Fibroblast of upper back skin (primary cell): Measurements from ENCODE around the gene SOX5.
"Not testable (repeated sequence)": the region's sequence is repeated elsewhere in the genome, so short reads cannot be mapped to it uniquely, and the experiment has no call there.

ENCODE experiments used
- DNase-seq: peaks from one replicate; pipeline ENCODE4 v3.0.0-alpha.2; 2013

SOX5 gene

GRCh38 chr12:23751641-23752040 is 197.8 kb downstream of the SOX5 start:
- DNase-seq: no peak

GRCh38 chr12:23750923-23751322 is 198.5 kb downstream of the SOX5 start:
- no peak for DNase-seq

- DNase-seq: no peak
Measured at GRCh38 chr12:23744696-23745095, 204.8 kb downstream of the SOX5 start.

GRCh38 chr12:23742574-23742973 is 206.9 kb downstream of the SOX5 start:
- no peak for DNase-seq

- no peak for DNase-seq
Measured at GRCh38 chr12:23731493-23731892, 218.0 kb downstream of the SOX5 start.

- no peak for DNase-seq
Measured at GRCh38 chr12:23731035-23731434, 218.4 kb downstream of the SOX5 start.

- no peak for DNase-seq
Measured at GRCh38 chr12:23729359-23729758, 220.1 kb downstream of the SOX5 start.

GRCh38 chr12:23726646-23727045 is 222.8 kb downstream of the SOX5 start:
- DNase-seq: no peak

GRCh38 chr12:23722655-23723054 is 226.8 kb downstream of the SOX5 start:
- no peak for DNase-seq

GRCh38 chr12:23721268-23721667 is 228.2 kb downstream of the SOX5 start:
- DNase-seq: no peak

- no peak for DNase-seq
Measured at GRCh38 chr12:23719493-23719892, 230.0 kb downstream of the SOX5 start.

GRCh38 chr12:23710361-23710760 is 239.1 kb downstream of the SOX5 start:
- not testable (repeated sequence) for DNase-seq

- no peak for DNase-seq
Measured at GRCh38 chr12:23708185-23708837, 241.2 kb downstream of the SOX5 start.

GRCh38 chr12:23707270-23707669 is 242.2 kb downstream of the SOX5 start:
- DNase-seq: no peak

- no peak for DNase-seq
Measured at GRCh38 chr12:23704992-23705943, 244.2 kb downstream of the SOX5 start.

GRCh38 chr12:23703051-23703450 is 246.4 kb downstream of the SOX5 start:
- no peak for DNase-seq

GRCh38 chr12:23699031-23699430 is 250.4 kb downstream of the SOX5 start:
- DNase-seq: no peak

GRCh38 chr12:23694920-23695319 is 254.6 kb downstream of the SOX5 start:
- no peak for DNase-seq

GRCh38 chr12:23694307-23694706 is 255.2 kb downstream of the SOX5 start:
- no peak for DNase-seq

GRCh38 chr12:23687947-23688346 is 261.5 kb downstream of the SOX5 start:
- no peak for DNase-seq

- no peak for DNase-seq
Measured at GRCh38 chr12:23686095-23686494, 263.4 kb downstream of the SOX5 start.

GRCh38 chr12:23684121-23684520 is 265.3 kb downstream of the SOX5 start:
- no peak for DNase-seq

GRCh38 chr12:23681237-23681636 is 268.2 kb downstream of the SOX5 start:
- DNase-seq: no peak

GRCh38 chr12:23674064-23674463 is 275.4 kb downstream of the SOX5 start:
- DNase-seq: no peak
